ENCODE data around the gene STAT1.

STAT1 gene

GRCh38 chr2:190947711-190948251 lies 66.2 kb downstream of the STAT1 start:
- no peaks in the 10 kb centered on the region for H3K27me3 ChIP-seq
- H3K4me1 ChIP-seq: peaks cover 7% of the 10 kb centered on the region
- H3K4me3 ChIP-seq (ENCODE audit: low read depth, low read length): no peak overlapping the region
- H3K9me3 ChIP-seq: no peaks in the 10 kb centered on the region
- TF ChIP-seq CTCF (IDR thresholded peaks at IDR 0.05; ENCODE audit: low read depth, low read length): no peak
- no peaks in the 10 kb centered on the region for H3K36me3 ChIP-seq
- no peak for DNase-seq

DNA sequence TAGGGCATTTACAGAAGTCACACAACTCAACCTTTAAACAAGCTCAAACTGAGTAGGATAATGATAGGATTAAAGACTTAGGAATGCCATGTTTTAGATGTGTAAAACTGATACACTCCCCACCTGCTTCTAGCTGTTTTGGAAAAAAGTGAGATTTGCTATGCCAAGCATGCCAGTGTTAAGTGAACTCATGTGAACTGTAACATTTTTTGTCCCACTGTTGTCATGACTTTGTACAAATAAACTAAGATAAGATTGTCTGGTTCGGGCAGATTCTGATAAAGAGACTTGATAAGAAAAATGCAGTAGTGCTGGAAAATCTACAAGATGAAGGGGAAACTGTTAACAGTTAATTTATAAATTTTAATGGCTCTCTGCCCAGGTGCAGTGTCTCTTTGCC lies 66.8 kb downstream of the STAT1 start:
- no peaks in the 10 kb centered on the region for H3K27me3 ChIP-seq
- DNase-seq: no peak
- H3K4me3 ChIP-seq (ENCODE audit: low read depth, low read length): no peak overlapping the region
- H3K4me1 ChIP-seq: peaks cover 7% of the 10 kb centered on the region
- TF ChIP-seq CTCF (IDR thresholded peaks at IDR 0.05; ENCODE audit: low read depth, low read length): no peak
- H3K9me3 ChIP-seq: no peaks in the 10 kb centered on the region
- no peaks in the 10 kb centered on the region for H3K36me3 ChIP-seq

- no peak for TF ChIP-seq CTCF (IDR thresholded peaks at IDR 0.05; ENCODE audit: low read depth, low read length)
- peaks cover 7% of the 10 kb centered on the region for H3K4me1 ChIP-seq
- no peak for DNase-seq
- H3K36me3 ChIP-seq: no peaks in the 10 kb centered on the region
- no peaks in the 10 kb centered on the region for H3K27me3 ChIP-seq
- no peak overlapping the region for H3K4me3 ChIP-seq (ENCODE audit: low read depth, low read length)
- H3K9me3 ChIP-seq: no peaks in the 10 kb centered on the region
Measured at GRCh38 chr2:190943706-190944105, 70.3 kb downstream of the STAT1 start.

DNA sequence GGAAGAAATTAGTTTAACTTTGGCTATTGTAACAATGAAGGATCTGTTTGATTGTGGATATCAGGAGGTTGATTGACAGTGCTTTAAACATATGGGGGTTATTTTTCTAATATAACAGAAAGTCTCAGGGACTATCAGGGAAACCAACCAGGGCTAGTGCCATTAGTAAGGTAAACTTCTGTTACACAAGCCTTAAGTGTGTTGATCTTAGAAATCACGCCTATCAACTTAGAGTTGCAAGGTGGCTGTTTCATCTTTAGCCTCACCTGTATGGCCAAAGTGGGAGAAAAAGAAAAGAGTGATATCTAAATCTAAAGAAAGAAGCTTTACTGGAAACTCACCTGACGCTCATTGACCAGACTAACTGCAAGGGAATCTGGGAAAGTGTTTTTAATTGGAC lies 71.3 kb downstream of the STAT1 start:
- H3K4me1 ChIP-seq: peaks cover 7% of the 10 kb centered on the region
- H3K9me3 ChIP-seq: no peaks in the 10 kb centered on the region
- H3K4me3 ChIP-seq (ENCODE audit: low read depth, low read length): no peak overlapping the region
- no peaks in the 10 kb centered on the region for H3K36me3 ChIP-seq
- TF ChIP-seq CTCF (IDR thresholded peaks at IDR 0.05; ENCODE audit: low read depth, low read length): no peak
- DNase-seq: no peak
- H3K27me3 ChIP-seq: no peaks in the 10 kb centered on the region

GRCh38 chr2:190941571-190941970 lies 72.4 kb downstream of the STAT1 start:
- no peaks in the 10 kb centered on the region for H3K9me3 ChIP-seq
- DNase-seq: no peak
- no peak overlapping the region for H3K4me3 ChIP-seq (ENCODE audit: low read depth, low read length)
- H3K36me3 ChIP-seq: no peaks in the 10 kb centered on the region
- H3K4me1 ChIP-seq: no peaks in the 10 kb centered on the region; the same call in 1 of the 2 replicates
- no peak for TF ChIP-seq CTCF (IDR thresholded peaks at IDR 0.05; ENCODE audit: low read depth, low read length)
- no peaks in the 10 kb centered on the region for H3K27me3 ChIP-seq

DNA sequence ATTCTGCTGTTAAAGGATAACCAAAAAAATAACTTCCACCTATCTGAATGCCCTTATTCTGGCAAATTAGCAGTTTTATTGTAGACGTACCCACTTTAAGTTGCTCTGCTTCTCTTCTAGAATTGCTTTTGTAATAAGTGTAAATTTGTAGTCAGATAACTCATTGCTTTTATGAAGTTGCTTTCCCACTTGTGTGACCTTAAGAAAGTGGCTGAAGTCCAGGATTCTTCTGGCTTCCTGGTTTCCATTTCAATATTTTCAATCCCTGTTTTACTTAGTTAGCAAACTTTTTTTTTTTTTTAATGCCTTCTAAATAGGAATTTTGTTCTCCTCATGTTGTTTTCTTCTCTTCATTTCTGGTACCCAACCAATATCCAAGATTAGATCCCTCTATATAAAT lies 73.5 kb downstream of the STAT1 start:
- Histone ChIP-seq H3K27me3 (no peaks in the 10 kb centered on the region), H3K9me3 (no peaks in the 10 kb centered on the region), H3K4me1 (no peaks in the 10 kb centered on the region), H3K36me3 (no peaks in the 10 kb centered on the region), H3K4me3 (ENCODE audit: low read depth, low read length) (no peak overlapping the region)
- no peak for TF ChIP-seq CTCF (IDR thresholded peaks at IDR 0.05; ENCODE audit: low read depth, low read length)
- no peak for DNase-seq

All from BE2C (cell line).